ENCODE measurements around the gene EP300.
A peak's percentile ranks its signal among the peaks of the same experiment; 100 is the strongest.
"Not testable (repeated sequence)": the region's sequence is repeated elsewhere in the genome, so short reads cannot be mapped to it uniquely, and the experiment has no call there.

Gene EP300

GRCh38 chr22:41092023-41092817 lies at the start of gene EP300:
Gene EP300 (plus strand): TSS chr22:41092592. CDS start chr22:41093005, 413 bp downstream.
- DNase-seq (ENCODE audit: low read depth in 1 of 2, low spot score in 1 of 2) = peak; percentile 74 to 79

- no peak for DNase-seq (ENCODE audit: low read depth in 1 of 2, low spot score in 1 of 2)
These were observed 48.7 kb upstream of the EP300 start for GRCh38 chr22:41043722-41044121.

GRCh38 chr22:41045575-41045974 lies 46.8 kb upstream of the EP300 start:
- not testable (repeated sequence) for DNase-seq (ENCODE audit: low read depth in 1 of 2, low spot score in 1 of 2)

- no peak for DNase-seq (ENCODE audit: low read depth in 1 of 2, low spot score in 1 of 2)
These were observed 44.6 kb upstream of the EP300 start for GRCh38 chr22:41047801-41048211.

- DNase-seq (ENCODE audit: low read depth in 1 of 2, low spot score in 1 of 2) = not testable (repeated sequence)
These were observed 44.0 kb upstream of the EP300 start for GRCh38 chr22:41048345-41048744.

GRCh38 chr22:41048791-41049717 lies 43.3 kb upstream of the EP300 start:
- no peak for DNase-seq (ENCODE audit: low read depth in 1 of 2, low spot score in 1 of 2)

- not testable (repeated sequence) for DNase-seq (ENCODE audit: low read depth in 1 of 2, low spot score in 1 of 2)
These were observed 42.6 kb upstream of the EP300 start for GRCh38 chr22:41049795-41050194.

- DNase-seq (ENCODE audit: low read depth in 1 of 2, low spot score in 1 of 2) = no peak
These were observed 41.5 kb upstream of the EP300 start for GRCh38 chr22:41050883-41051282.

GRCh38 chr22:41052661-41053490 lies 39.5 kb upstream of the EP300 start:
- DNase-seq (ENCODE audit: low read depth in 1 of 2, low spot score in 1 of 2) = no peak

GRCh38 chr22:41057076-41057475 lies 35.3 kb upstream of the EP300 start:
- no peak for DNase-seq (ENCODE audit: low read depth in 1 of 2, low spot score in 1 of 2)

GRCh38 chr22:41062146-41062545 lies 30.2 kb upstream of the EP300 start:
- DNase-seq (ENCODE audit: low read depth in 1 of 2, low spot score in 1 of 2) = no peak

- DNase-seq (ENCODE audit: low read depth in 1 of 2, low spot score in 1 of 2) = not testable (repeated sequence)
These were observed 28.1 kb upstream of the EP300 start for GRCh38 chr22:41064326-41064725.

- DNase-seq (ENCODE audit: low read depth in 1 of 2, low spot score in 1 of 2) = not testable (repeated sequence)
These were observed 26.1 kb upstream of the EP300 start for GRCh38 chr22:41066341-41066740.

GRCh38 chr22:41067968-41068367 lies 24.4 kb upstream of the EP300 start:
- DNase-seq (ENCODE audit: low read depth in 1 of 2, low spot score in 1 of 2) = not testable (repeated sequence)

- no peak for DNase-seq (ENCODE audit: low read depth in 1 of 2, low spot score in 1 of 2)
These were observed 21.6 kb upstream of the EP300 start for GRCh38 chr22:41070665-41071331.

GRCh38 chr22:41074061-41074460 lies 18.3 kb upstream of the EP300 start:
- no peak for DNase-seq (ENCODE audit: low read depth in 1 of 2, low spot score in 1 of 2)

GRCh38 chr22:41074466-41074865 lies 17.9 kb upstream of the EP300 start:
- no peak for DNase-seq (ENCODE audit: low read depth in 1 of 2, low spot score in 1 of 2)

- no peak for DNase-seq (ENCODE audit: low read depth in 1 of 2, low spot score in 1 of 2)
These were observed 17.3 kb upstream of the EP300 start for GRCh38 chr22:41074941-41075710.

GRCh38 chr22:41075946-41076345 lies 16.4 kb upstream of the EP300 start:
- DNase-seq (ENCODE audit: low read depth in 1 of 2, low spot score in 1 of 2) = no peak

GRCh38 chr22:41076857-41077256 lies 15.5 kb upstream of the EP300 start:
- DNase-seq (ENCODE audit: low read depth in 1 of 2, low spot score in 1 of 2) = no peak
